Muscle of arm (tissue), 14 donors: ENCODE results near the gene PARP8. TPM values are rescaled to one million over a fixed set of nuclear protein-coding genes. Genes with fewer than 3 reads are reported as not detected.
"Not testable (repeated sequence)": the region's sequence is repeated elsewhere in the genome, so short reads cannot be mapped to it uniquely, and the experiment has no call there.

Experiments used
- DNase-seq: peaks from one replicate; pipeline ENCODE4 v3.0.0-alpha.2; 2013
- long read RNA-seq, 11 donors: transcript quantifications; one replicate each; lab custom pipeline, GENCODE V29; 2026
- polyA plus RNA-seq, 12 donors: library from polyadenylated mRNA; unstranded; fragments of 120-200 nt; gene quantifications; one replicate each; pipeline ENCODE4 v1.2.1, GENCODE V29; 2013; ENCODE audit not compliant: insufficient read length in 12 of 12

PARP8 gene
- 10 to 100 TPM in 8 of 12 donors, 1 to 10 TPM in 3, not detected in 1; 6.7 to 27.3 (median 12.7) TPM for polyA plus RNA-seq
- long read RNA-seq, donor 1, full-length matches to known transcripts, result 2 of 2 reads
- long read RNA-seq, donor 1, partial matches to known transcripts, result 0 of 2 reads
- long read RNA-seq, donor 1, other reads (novel, unspliced or antisense), result 0 of 2 reads
- long read RNA-seq, donor 2, result 0 reads
- long read RNA-seq, donor 3, result 0 reads
- long read RNA-seq, donor 4, result 0 reads
- long read RNA-seq, donor 5, full-length matches to known transcripts, result 1 of 1 reads
- long read RNA-seq, donor 5, partial matches to known transcripts, result 0 of 1 reads
- long read RNA-seq, donor 5, other reads (novel, unspliced or antisense), result 0 of 1 reads
- long read RNA-seq, donor 6, result 0 reads
- long read RNA-seq, donor 7, result 0 reads
- long read RNA-seq, donor 8, result 0 reads
- long read RNA-seq, donor 9, result 0 reads
- long read RNA-seq, donor 10, result 0 reads
- long read RNA-seq, donor 11, result 0 reads

- DNase-seq, result peak; percentile 54
Measured at GRCh38 chr5:50666261-50667022, at the start of gene PARP8. TSS of gene PARP8 (plus strand) at chr5:50666637. CDS start at chr5:50667096, 459 bp downstream.

GRCh38 chr5:50623666-50624065 lies 42.8 kb upstream of the PARP8 start:
- no peak for DNase-seq

- DNase-seq, result not testable (repeated sequence)
Measured at GRCh38 chr5:50634866-50635265, 31.6 kb upstream of the PARP8 start.

GRCh38 chr5:50637576-50637975 lies 28.9 kb upstream of the PARP8 start:
- not testable (repeated sequence) for DNase-seq

GRCh38 chr5:50646591-50646990 lies 19.8 kb upstream of the PARP8 start:
- no peak for DNase-seq

GRCh38 chr5:50647726-50648125 lies 18.7 kb upstream of the PARP8 start:
- DNase-seq, result no peak

GRCh38 chr5:50653946-50654345 lies 12.5 kb upstream of the PARP8 start:
- no peak for DNase-seq

- DNase-seq, result no peak
Measured at GRCh38 chr5:50655067-50655809, 11.2 kb upstream of the PARP8 start.

- DNase-seq, result no peak
Measured at GRCh38 chr5:50655810-50656205, 10.6 kb upstream of the PARP8 start.

- DNase-seq, result no peak
Measured at GRCh38 chr5:50657044-50657443, 9.4 kb upstream of the PARP8 start.

GRCh38 chr5:50658246-50658645 lies 8.2 kb upstream of the PARP8 start:
- no peak for DNase-seq

- DNase-seq, result no peak
Measured at GRCh38 chr5:50663636-50664035, 2.8 kb upstream of the PARP8 start.

- no peak for DNase-seq
Measured at GRCh38 chr5:50665091-50665490, 1.3 kb upstream of the PARP8 start.

- not testable (repeated sequence) for DNase-seq
Measured at GRCh38 chr5:50665761-50666202, 655 bp upstream of the PARP8 start.

GRCh38 chr5:50667023-50667652 lies 701 bp downstream of the PARP8 start:
- peak; percentile 43 for DNase-seq

- peak; percentile 63 for DNase-seq
Measured at GRCh38 chr5:50667653-50668595, 1.5 kb downstream of the PARP8 start.

GRCh38 chr5:50668636-50669035 lies 2.2 kb downstream of the PARP8 start:
- not testable (repeated sequence) for DNase-seq

GRCh38 chr5:50672663-50673062 lies 6.2 kb downstream of the PARP8 start:
- DNase-seq, result no peak

- DNase-seq, result not testable (repeated sequence)
Measured at GRCh38 chr5:50673444-50673843, 7.0 kb downstream of the PARP8 start.

- no peak for DNase-seq
Measured at GRCh38 chr5:50675385-50675784, 8.9 kb downstream of the PARP8 start.
